GM18519 (cell line): ENCODE measurements around the gene THPO.

Experiments used
- ATAC-seq: cut with Tn5 transposase; IDR thresholded peaks from one replicate; pipeline ENCODE4 v1.9.1; 2021; ENCODE audit warnings: mild to moderate bottlenecking, moderate library complexity; ENCODE audit not compliant: unreplicated experiment, low FRiP score

The THPO gene

GRCh38 chr3:184386047-184386806, 8.2 kb upstream of the THPO start:
- ATAC-seq: no peak

GRCh38 chr3:184384856-184385422, 6.9 kb upstream of the THPO start:
- no peak for ATAC-seq

DNA sequence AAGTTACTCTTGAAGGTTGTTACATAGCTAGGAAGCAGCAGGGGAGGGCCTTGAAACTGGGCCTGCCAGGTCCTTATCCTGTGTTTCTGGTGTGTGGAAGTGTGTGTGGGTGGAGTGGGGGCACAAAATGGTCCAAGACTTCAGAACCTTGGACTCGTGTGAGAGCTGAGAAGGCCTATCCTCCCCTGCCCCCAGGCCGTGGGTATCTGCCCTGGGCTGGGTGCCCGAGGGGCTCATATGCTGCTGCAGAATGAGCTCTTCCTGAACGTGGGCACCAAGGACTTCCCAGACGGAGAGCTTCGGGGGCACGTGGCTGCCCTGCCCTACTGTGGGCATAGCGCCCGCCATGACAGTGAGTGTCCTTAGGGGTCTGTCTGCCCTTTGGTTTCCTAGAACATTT, 6.3 kb upstream of the THPO start:
- no peak for ATAC-seq

DNA sequence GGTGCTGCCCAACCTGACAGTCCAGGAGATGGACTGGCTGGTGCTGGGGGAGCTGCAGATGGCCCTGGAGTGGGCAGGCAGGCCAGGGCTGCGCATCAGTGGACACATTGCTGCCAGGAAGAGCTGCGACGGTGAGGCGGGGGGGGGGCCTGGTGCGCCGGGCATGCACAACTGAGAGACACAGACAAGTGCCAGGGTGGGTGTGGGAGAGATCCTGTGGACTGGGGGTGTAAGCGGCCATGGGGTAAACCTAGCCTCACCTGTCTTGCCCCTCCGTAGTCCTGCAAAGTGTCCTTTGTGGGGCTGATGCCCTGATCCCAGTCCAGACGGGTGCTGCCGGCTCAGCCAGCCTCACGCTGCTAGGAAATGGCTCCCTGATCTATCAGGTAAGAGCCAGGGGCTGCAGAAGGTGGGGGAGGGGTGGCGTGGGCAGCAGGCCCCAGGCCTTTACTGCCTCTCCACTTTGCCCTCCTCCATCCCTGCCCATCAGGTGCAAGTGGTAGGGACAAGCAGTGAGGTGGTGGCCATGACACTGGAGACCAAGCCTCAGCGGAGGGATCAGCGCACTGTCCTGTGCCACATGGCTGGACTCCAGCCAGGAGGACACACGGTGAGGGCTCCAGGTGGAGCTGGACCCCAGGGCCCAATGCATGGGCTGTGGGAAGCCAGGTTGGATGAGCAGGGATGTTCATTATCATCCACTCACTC, 5.2 kb upstream of the THPO start:
- ATAC-seq: no peak

GRCh38 chr3:184382326-184383032, 4.5 kb upstream of the THPO start:
- no peak for ATAC-seq

DNA sequence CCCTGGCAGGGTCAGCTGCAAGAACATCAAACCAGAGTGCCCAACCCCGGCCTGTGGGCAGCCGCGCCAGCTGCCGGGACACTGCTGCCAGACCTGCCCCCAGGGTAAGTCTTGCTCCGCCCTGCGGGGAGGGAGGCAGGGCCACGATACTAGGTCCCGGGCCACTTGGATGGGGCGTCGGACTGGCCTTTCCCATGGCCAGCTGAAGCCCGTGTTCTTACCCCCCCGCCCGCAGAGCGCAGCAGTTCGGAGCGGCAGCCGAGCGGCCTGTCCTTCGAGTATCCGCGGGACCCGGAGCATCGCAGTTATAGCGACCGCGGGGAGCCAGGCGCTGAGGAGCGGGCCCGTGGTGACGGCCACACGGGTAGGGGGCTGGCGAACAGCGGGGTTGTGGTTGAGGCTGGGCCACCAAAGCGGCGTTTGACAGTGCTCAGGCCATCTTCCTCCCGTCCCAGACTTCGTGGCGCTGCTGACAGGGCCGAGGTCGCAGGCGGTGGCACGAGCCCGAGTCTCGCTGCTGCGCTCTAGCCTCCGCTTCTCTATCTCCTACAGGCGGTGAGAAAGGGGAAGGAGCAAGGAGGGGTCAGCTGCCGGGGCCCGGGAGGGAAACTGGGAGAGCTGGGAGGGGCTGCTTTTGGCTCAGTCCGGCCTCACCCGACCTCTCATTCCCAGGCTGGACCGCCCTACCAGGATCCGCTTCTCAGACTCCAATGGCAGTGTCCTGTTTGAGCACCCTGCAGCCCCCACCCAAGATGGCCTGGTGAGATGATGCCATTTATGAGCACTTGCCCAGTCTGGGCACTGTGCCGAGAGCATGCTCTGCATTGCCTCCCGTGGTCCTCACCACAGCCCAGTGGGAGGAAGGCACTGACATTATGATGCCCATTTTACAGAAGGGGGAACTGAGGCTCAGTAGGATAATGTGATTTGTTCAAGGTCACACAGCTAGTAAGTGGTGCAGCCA, 3.5 kb upstream of the THPO start:
- ATAC-seq: no peak

GRCh38 chr3:184380627-184381260, 2.7 kb upstream of the THPO start:
- no peak for ATAC-seq

- no peak for ATAC-seq
Measured at GRCh38 chr3:184380185-184380626, 2.2 kb upstream of the THPO start.

DNA sequence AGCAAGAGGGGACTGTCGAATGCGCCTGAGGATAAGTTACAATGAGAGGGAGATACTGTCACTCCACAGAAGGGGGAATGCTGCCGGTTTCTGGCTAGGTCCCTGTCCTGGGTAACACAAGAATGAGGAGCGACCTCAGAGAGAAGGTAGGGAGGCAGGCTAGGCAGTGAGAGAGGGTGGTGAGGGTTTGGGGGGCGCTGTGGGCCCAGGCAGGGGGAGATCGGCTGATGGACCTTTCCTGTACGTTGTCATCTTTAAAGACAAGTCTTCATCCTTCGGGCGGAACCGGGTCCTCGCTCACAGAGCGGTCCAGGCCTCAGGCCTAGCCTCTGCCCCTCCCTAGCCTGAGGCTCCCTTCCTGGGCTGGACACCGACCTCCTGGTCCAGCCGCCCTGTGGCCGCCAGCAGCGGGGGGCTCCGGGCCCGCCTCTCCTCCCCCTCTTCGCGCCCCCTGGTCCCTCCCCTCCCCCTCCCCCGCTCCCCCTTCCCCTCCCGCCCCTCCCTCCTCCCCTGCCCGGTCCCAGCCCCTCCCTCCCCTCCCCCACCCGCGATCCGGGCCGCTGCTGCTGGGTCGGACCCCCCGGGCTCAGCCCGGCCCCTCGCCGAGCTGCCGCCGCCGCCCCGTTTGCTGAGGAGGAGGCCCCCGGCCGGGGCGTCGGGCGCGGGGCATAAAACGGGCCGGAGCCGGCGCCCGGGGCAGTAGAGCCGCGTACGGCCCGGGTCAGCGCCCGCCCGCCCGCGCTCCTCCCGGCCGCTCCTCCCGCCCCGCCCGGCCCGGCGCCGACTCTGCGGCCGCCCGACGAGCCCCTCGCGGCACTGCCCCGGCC, 1.6 kb upstream of the THPO start, which contains the start of gene CHRD:
Gene CHRD, plus strand, starts transcription at position 697 of the 827 bp plus-strand sequence. CDS start 265 bp downstream, outside the sequence.
- no peak for ATAC-seq

DNA sequence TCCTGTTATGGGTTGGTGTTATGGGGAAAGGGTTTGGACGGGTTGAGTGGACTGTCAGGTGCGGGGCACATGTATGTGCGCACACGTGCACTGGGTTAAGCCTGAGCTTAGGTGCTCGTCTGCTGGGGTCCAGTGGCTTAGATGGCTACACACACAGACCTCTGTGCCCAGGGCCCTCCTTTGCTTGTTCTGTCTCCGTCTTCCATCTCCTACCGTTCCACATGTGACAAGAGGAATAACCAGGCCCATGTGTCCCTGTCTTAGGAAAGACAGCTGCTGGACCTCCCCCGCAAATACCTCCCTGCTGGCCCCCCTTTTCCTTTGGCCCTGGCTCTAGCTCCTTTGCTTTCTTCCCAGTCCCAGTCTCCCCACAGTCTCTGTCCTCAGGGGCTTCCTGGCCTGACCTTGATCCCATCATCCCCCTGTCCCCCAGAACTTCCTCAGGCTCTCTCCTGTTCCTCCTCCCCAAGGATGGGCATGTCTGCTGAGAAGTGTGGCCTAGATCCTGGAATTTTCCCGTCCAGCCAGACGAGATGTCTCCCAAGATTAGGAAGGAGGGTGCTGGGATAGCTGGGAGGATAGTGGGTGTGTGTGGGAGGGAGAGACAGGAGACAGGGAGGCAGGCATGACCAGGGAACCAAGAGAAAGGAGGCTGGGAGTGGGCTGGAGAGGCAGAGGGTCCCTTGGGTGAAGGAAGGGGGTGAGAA, 797 bp upstream of the THPO start:
- no peak for ATAC-seq

DNA sequence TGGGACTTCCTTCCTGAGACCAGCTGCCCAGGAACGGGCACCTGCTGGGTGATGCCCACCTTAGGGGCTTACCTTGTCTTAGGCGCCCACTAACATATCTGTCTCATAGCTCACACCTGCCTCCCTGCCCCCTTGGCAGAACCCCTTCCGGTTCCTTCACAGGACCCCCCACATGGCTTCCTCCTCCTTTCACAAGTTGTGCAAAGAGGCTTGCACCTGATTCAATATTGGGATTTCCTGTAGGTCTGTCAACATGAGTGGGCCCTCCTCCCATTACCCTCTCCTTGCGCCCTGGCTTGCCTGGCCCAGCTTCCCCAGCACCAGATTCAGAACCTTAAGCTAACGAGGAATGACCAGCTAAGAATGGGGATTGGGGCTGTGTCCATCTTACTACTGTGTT, 633 bp downstream of the THPO start:
- no peak for ATAC-seq

GRCh38 chr3:184375747-184376461, 2.1 kb downstream of the THPO start:
- ATAC-seq: no peak

DNA sequence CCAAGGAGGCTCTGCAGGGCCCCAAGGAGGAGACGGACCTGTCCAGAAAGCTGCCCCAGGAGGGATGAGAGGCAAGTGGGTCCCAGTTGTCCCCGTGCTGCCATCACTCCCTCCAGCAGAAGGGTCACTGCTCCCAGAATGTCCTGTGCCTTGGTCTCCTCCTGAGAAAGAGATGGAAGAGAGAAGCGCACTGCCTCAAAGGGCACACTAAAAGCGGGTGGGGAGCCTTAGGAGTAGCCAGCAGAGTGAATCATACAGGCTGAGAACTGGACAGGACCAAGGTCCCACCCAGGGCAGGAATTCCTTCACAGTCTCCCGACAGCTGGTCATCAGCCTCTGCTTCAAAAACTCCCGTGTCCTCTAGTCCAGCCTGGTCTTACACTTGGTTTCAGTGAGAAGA, 4.6 kb downstream of the THPO start:
- ATAC-seq: no peak

DNA sequence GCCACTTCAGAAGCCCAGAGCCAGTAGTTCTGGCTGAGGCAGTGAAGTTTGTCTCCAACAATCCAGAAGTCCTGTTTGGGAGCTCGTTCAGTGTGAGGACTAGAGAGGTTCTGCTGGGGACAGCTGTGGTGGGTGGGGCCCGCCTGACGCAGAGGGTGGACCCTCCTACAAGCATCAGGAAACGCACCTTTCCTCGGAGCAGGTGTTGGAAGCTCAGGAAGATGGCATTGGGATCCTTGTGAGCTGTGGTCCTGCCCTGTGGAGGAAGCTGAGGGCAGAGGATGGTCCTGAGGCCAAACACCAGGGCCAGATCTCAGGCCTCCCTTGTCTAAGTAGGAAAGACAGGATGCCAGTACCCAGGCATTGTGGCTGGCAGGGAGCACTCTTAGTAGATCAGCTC, 5.1 kb downstream of the THPO start:
- ATAC-seq: no peak

- no peak for ATAC-seq
Measured at GRCh38 chr3:184372296-184372821, 5.6 kb downstream of the THPO start.

DNA sequence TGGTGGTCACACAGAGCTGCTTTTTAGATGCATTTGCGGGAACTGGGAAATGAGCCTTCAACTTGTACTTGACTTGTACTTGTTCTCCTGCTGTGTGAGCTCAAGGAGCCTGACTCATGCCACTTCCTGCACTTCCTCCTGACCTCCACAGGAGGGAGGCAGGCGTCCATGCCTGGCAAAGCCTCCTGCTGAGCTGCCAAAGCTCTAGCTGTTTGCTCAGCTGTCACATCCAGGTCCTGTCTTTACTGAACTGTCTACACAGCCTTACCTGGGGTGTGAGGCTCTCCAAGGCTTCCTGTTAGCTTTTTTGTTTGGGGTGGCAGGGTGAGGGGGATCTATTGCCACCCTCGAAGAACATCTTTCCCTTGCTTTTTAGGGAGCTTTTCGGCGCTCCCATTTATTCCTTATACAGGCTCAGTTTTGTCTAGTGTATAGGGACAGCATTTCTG, 6.4 kb downstream of the THPO start:
- peak; percentile 76 for ATAC-seq

- ATAC-seq: no peak
Measured at GRCh38 chr3:184368586-184369183, 9.3 kb downstream of the THPO start.
